ENCODE data around the gene HOXB4. TPM values are rescaled to one million over a fixed set of nuclear protein-coding genes. Genes with fewer than 3 reads are reported as not detected.

HOXB4 gene
- total RNA-seq, 1 donor, result 1.7 TPM

DNA sequence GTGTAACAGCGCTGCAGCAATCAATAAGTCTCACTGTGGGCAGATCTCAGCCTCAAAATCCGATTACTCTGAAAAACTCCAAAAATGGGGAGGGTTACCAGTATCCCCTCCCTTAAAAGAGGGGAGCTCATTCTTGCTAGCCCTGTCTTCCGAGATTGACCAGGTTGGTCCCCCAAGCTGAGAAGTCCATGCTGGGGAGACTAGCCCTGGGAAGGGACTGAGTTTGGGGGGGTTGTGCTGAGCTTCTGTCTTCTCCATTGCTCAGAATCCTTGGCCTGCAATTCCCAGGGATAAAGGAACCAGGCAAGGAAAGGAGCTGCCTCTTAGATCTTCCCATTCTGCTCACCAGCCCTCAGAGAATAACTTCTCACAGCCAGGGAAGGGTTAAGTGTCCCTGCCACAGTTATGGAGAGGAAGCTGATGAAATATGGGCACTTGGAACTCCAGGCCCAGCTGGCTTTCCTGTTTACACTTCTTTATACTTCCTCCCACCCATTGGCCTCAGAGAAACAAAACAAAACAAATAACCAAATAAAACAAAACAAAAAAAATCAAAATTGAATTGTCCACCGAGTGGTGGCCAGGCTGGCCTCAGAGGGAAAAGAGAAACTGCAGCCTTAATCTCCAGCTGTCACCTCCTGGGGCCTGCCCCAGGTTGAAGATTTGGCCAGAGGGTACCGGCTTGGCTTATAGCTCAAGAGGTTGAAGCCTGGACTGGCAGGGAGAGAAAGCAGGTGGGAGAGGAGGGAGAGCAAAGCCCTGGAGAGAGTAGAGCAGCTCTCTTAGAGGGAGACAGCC is 9.3 kb upstream of the HOXB4 start:
- H3K4me3 ChIP-seq (ENCODE audit: low read depth, low read length), result peak overlapping the region; percentile 62
- TF ChIP-seq, protein P1, sequence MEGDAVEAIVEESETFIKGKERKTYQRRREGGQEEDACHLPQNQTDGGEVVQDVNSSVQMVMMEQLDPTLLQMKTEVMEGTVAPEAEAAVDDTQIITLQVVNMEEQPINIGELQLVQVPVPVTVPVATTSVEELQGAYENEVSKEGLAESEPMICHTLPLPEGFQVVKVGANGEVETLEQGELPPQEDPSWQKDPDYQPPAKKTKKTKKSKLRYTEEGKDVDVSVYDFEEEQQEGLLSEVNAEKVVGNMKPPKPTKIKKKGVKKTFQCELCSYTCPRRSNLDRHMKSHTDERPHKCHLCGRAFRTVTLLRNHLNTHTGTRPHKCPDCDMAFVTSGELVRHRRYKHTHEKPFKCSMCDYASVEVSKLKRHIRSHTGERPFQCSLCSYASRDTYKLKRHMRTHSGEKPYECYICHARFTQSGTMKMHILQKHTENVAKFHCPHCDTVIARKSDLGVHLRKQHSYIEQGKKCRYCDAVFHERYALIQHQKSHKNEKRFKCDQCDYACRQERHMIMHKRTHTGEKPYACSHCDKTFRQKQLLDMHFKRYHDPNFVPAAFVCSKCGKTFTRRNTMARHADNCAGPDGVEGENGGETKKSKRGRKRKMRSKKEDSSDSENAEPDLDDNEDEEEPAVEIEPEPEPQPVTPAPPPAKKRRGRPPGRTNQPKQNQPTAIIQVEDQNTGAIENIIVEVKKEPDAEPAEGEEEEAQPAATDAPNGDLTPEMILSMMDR (IDR thresholded peaks at IDR 0.05; ENCODE audit: insufficient read depth, low read depth, low read length), result no peak
- peak; percentile 72 for DNase-seq (ENCODE audit: low read depth)

DNA sequence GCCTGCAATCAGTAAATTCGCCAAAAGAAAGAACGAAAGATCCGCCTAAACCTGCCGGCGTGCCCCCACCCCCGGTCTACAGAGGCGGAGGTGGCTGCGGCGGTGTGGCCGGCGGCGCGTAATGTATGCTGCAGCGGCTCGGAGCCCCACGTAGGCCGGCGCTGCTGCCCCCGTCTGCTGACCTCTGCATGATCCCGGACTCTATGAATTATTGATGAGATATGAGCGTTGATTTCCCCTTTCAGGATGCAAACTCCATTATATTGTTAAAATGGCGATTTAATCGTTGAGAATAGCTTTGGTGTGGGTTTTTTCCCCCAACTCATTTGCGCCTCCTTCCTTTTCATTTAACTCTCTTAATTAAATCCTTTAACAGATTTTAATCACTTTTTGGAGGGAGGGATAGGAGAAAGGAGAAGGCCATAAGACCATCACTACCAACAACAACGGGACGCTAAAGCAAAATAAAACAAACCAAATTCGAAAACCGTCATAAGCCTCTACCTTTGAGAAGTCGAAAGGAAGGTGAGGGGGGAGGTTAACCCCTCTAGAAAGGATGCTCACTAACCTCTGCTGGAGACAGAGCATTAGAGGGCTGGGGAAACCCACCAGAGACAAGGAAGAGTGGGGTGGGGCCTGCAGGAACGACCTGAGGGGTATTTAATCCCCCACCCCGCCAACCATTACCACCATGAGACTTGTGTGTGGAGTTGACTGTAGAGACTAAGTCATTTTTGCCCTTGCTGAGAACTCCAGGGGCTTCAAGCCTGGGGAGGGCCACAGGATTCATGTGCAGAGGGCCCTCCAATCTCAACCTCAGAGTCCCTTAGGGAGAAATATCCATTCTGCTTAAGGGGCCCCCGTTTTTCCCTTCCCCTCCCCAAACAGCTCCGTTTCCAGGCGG is 8.5 kb upstream of the HOXB4 start:
- no peak for DNase-seq (ENCODE audit: low read depth)
- TF ChIP-seq, protein P1 (IDR thresholded peaks at IDR 0.05; ENCODE audit: insufficient read depth, low read depth, low read length), result no peak
- peak overlapping the region; percentile 75 for H3K4me3 ChIP-seq (ENCODE audit: low read depth, low read length)

- H3K4me3 ChIP-seq (ENCODE audit: low read depth, low read length), result no peak overlapping the region
- DNase-seq (ENCODE audit: low read depth), result no peak
- TF ChIP-seq, protein P1 (IDR thresholded peaks at IDR 0.05; ENCODE audit: insufficient read depth, low read depth, low read length), result no peak
Measured at GRCh38 chr17:48584223-48584741, 6.1 kb upstream of the HOXB4 start.

DNA sequence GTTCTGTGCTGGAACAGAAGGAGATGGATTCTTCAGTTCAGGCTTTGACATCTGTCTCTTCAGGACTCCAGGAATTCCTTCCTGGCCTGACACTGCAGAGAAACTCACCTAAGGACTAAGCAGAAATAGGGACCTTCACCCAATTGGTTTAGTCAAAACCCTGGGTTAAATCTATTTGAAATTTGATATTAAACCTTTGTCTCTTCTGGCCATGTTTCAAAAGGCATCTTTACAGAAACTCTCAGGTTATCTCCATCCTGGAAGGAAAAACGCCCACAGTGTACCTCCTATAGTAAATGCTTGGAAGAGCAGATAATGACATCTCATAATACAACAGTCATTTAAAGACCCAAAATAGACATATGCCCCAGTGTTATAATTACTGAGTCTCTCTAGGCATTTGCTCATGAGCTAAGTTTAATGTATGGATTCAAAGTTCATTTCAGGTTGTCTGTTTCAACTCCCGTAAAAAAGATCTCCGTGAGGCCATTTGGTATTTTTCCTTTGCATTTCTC is 5.6 kb upstream of the HOXB4 start:
- TF ChIP-seq, protein P1 (IDR thresholded peaks at IDR 0.05; ENCODE audit: insufficient read depth, low read depth, low read length), result no peak
- no peak overlapping the region for H3K4me3 ChIP-seq (ENCODE audit: low read depth, low read length)
- no peak for DNase-seq (ENCODE audit: low read depth)

DNA sequence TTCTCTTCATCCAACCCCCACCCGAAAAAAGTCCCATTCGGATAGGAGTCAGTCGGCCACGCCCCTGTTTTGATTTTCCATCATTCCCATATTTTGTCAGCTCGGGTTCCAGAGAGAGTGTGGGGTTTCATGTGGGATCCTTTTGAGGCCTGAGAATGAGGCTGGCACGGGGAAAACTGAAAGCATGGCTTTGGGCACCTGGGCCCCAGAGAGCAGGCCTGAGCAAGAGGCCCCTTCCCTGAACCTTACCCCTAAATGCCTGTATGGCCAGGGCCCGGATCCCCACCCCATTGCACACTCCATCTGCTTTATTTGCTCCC is 4.6 kb upstream of the HOXB4 start:
- TF ChIP-seq, protein P1 (IDR thresholded peaks at IDR 0.05; ENCODE audit: insufficient read depth, low read depth, low read length), result no peak
- H3K4me3 ChIP-seq (ENCODE audit: low read depth, low read length), result no peak overlapping the region
- no peak for DNase-seq (ENCODE audit: low read depth)

DNA sequence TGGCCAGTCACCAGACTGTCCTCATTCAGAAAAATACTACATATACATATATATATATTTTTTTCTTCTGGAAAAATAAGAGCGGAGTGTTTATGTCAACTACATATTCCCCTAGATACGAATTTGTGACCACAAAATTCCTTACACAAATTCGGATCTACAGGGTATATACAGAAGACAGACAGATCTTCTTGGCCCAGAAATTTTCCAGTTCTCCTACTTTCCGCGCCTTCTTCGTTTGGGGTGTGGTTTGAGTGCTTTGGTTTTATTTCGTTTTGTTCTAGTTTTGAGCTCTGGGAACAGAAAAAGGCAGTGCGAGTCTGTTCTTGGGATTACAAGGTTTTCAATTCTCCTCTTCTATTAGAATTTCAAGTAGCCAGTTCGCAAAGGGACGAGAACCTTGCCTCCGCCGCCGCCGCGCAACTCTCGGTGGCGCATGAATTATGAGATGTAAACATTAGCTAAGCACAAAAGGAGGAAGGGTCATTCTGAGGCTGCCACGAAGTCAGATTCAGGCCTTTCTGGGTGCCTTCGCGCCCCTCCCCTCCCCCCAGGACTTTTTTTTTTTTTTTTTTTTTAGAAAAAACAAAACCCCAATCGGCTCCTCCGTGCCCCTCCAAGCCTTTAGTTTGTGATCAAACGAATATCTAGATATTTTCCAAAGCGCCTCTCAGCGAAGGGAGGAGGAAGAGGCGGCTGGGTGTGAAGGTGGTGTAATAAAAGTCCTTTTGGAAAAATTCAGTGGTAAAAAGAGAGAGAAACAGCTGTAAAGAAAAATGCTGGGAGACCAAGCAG is 1.8 kb upstream of the HOXB4 start:
- peak; percentile 22 for DNase-seq (ENCODE audit: low read depth)

More for the DNA sequence above, 1.8 kb upstream of the HOXB4 start:
- H3K4me3 ChIP-seq (ENCODE audit: low read depth, low read length), result no peak overlapping the region
- TF ChIP-seq, protein P1 (IDR thresholded peaks at IDR 0.05; ENCODE audit: insufficient read depth, low read depth, low read length), result no peak
